Uterus (tissue), 4 donors: ENCODE results near the gene C1orf74. TPM values are rescaled to one million over a fixed set of nuclear protein-coding genes. Genes with fewer than 3 reads are reported as not detected.

Experiments used
- DNase-seq, 2 donors: peaks; one replicate each; pipeline ENCODE4 v3.0.0-alpha.2; 2019 to 2020
- H3K27ac ChIP-seq, 2 donors: fragments of 200-600 bp; sonication (generic); 1 replicate in 1 of 2; 2 replicates in 1 of 2; pipeline ENCODE4 v1.5.1; 2016 to 2018
- H3K27me3 ChIP-seq, 2 donors: fragments of 200-600 bp; sonication (generic); one replicate each; pipeline ENCODE4 v1.5.1; 2018 to 2019; ENCODE audit warnings: control low read depth in 1 of 2
- H3K36me3 ChIP-seq, 2 donors: fragments of 200-600 bp; sonication (generic); one replicate each; pipeline ENCODE4 v1.5.1; 2019; ENCODE audit warnings: control low read depth in 1 of 2
- H3K4me1 ChIP-seq, 2 donors: fragments of 200-600 bp; sonication (generic); one replicate each; pipeline ENCODE4 v1.5.1; 2018 to 2019; ENCODE audit warnings: control low read depth in 1 of 2
- H3K4me3 ChIP-seq, 2 donors: fragments of 200-600 bp; sonication (generic); 1 replicate in 1 of 2; 2 replicates in 1 of 2; pipeline ENCODE4 v1.5.1; 2018 to 2019; ENCODE audit warnings: mild to moderate bottlenecking in 1 of 2
- H3K9me3 ChIP-seq, 2 donors: fragments of 200-600 bp; sonication (generic); one replicate each; pipeline ENCODE4 v1.5.1; 2019; ENCODE audit warnings: control low read depth in 1 of 2
- CTCF ChIP-seq, 4 experiments: fragments of 200-600 bp in 2 of 4; fragments of 450-650 bp in 2 of 4; sonication (generic) in 2 of 4; IDR thresholded peaks; one replicate each; pipeline ENCODE4 v1.5.1; 2016 to 2019; ENCODE audit warnings: antibody characterized with exemption in 4 of 4, mild to moderate bottlenecking in 2 of 4, moderate library complexity in 1 of 4
- POLR2A ChIP-seq, 2 donors: fragments of 450-650 bp; IDR thresholded peaks; one replicate each; pipeline ENCODE4 v1.6.1; 2016; ENCODE audit warnings: antibody characterized with exemption in 2 of 2, mild to moderate bottlenecking in 1 of 2, moderate library complexity in 1 of 2
- intact Hi-C: fragments of 100-400 bp; cut with DNase I; formaldehyde crosslinking; loops from one replicate; pipeline ENCODE4 v1.15.1; 2023; ENCODE audit warnings: low total_unique reads
- total RNA-seq, 4 donors: library from RNA; depleted of rRNA in 3 of 4; stranded (reverse); fragments of >200 nt in 3 of 4; gene quantifications; one replicate each; pipeline versions ENCODE4 v1.1.0 to v1.2.4, GENCODE V29; 2014 to 2023
- donor health status: DM: yes; HTN: yes; CAD: no.

The C1orf74 gene
- total RNA-seq, 4 donors from 2014 or later: 0.88 to 5.0 (median 1.3) TPM

- intact Hi-C loops: no loop called here
- Histone ChIP-seq H3K27ac (peak overlapping the region; percentile 22 to 38), H3K4me3 (peak overlapping the region in 1 of 2 donors; percentile 16), H3K36me3 (no peaks in the 10 kb centered on the region), H3K4me1 (no peaks in the 10 kb centered on the region), H3K9me3 (no peaks in the 10 kb centered on the region), H3K27me3 (no peaks in the 10 kb centered on the region)
- DNase-seq: no peak
- no peak for TF ChIP-seq CTCF (IDR thresholded peaks at IDR 0.05)
- no peak for TF ChIP-seq POLR2A (IDR thresholded peaks at IDR 0.05)
Measured at GRCh38 chr1:209742409-209743144, 41.8 kb downstream of the C1orf74 start.

- peak overlapping the region; percentile 22 to 38 for H3K27ac ChIP-seq
- H3K4me3 ChIP-seq: no peak overlapping the region
Measured at GRCh38 chr1:209741889-209742288, 42.5 kb downstream of the C1orf74 start.

GRCh38 chr1:209741193-209741592, 43.2 kb downstream of the C1orf74 start:
- TF ChIP-seq CTCF (IDR thresholded peaks at IDR 0.05): no peak
- TF ChIP-seq POLR2A (IDR thresholded peaks at IDR 0.05): no peak
- H3K4me3 ChIP-seq: no peak overlapping the region
- no peaks in the 10 kb centered on the region for H3K4me1 ChIP-seq
- DNase-seq: no peak
- intact Hi-C loops: no loop called here
- no peaks in the 10 kb centered on the region for H3K27me3 ChIP-seq
- no peaks in the 10 kb centered on the region for H3K9me3 ChIP-seq
- no peaks in the 10 kb centered on the region for H3K36me3 ChIP-seq
- no peak overlapping the region for H3K27ac ChIP-seq

More at GRCh38 chr1:209741889-209742288, 42.5 kb downstream of the C1orf74 start:
- no peak for DNase-seq
- intact Hi-C loops: no loop called here
- TF ChIP-seq CTCF (IDR thresholded peaks at IDR 0.05) (no peak), POLR2A (IDR thresholded peaks at IDR 0.05) (no peak)
- Histone ChIP-seq H3K9me3 (no peaks in the 10 kb centered on the region), H3K27me3 (no peaks in the 10 kb centered on the region), H3K36me3 (no peaks in the 10 kb centered on the region), H3K4me1 (no peaks in the 10 kb centered on the region)

GRCh38 chr1:209738270-209738669, 46.1 kb downstream of the C1orf74 start:
- Histone ChIP-seq H3K4me3 (no peak overlapping the region), H3K4me1 (no peaks in the 10 kb centered on the region), H3K9me3 (no peaks in the 10 kb centered on the region), H3K36me3 (no peaks in the 10 kb centered on the region), H3K27me3 (no peaks in the 10 kb centered on the region), H3K27ac (no peak overlapping the region)
- no peak for DNase-seq
- intact Hi-C loops: no loop called here
- TF ChIP-seq CTCF (IDR thresholded peaks at IDR 0.05): no peak
- no peak for TF ChIP-seq POLR2A (IDR thresholded peaks at IDR 0.05)

GRCh38 chr1:209737118-209737505, 47.2 kb downstream of the C1orf74 start:
- Histone ChIP-seq H3K4me3 (no peak overlapping the region), H3K27ac (no peak overlapping the region), H3K36me3 (no peaks in the 10 kb centered on the region), H3K4me1 (no peaks in the 10 kb centered on the region), H3K27me3 (no peaks in the 10 kb centered on the region), H3K9me3 (no peaks in the 10 kb centered on the region)
- TF ChIP-seq CTCF (IDR thresholded peaks at IDR 0.05): no peak
- TF ChIP-seq POLR2A (IDR thresholded peaks at IDR 0.05): no peak
- DNase-seq: no peak
- intact Hi-C loops: no loop called here
